Thoracic aorta (tissue), 2 donors: ENCODE results near the gene CAPN7. TPM values are rescaled to one million over a fixed set of nuclear protein-coding genes. Genes with fewer than 3 reads are reported as not detected.

Experiments
- ATAC-seq: fragments of 150-250 bp; one replicate; pipeline ENCODE4 v1.8.0; 2017; ENCODE audit warnings: low read depth; ENCODE audit not compliant: insufficient number of reproducible peaks, low FRiP score
- DNase-seq: peaks from one replicate; pipeline ENCODE4 v3.0.0-alpha.2; 2020; ENCODE audit warnings: low spot score
- H3K27ac ChIP-seq, 2 donors: fragments of 200-600 bp; sonication (generic); 1 replicate in 1 of 2; 2 replicates in 1 of 2; pipeline ENCODE4 v1.5.1; 2016; ENCODE audit warnings: mild to moderate bottlenecking in 2 of 2, moderate library complexity in 2 of 2
- H3K27me3 ChIP-seq: fragments of 200-600 bp; sonication (generic); replicated peaks from 2 replicates; pipeline ENCODE4 v1.6.0; 2016; ENCODE audit warnings: mild to moderate bottlenecking; ENCODE audit not compliant: insufficient read depth
- H3K36me3 ChIP-seq: fragments of 200-600 bp; sonication (generic); one replicate; pipeline ENCODE4 v1.5.1; 2016
- H3K4me1 ChIP-seq, 2 donors: fragments of 200-600 bp; sonication (generic); 1 replicate in 1 of 2; 2 replicates in 1 of 2; pipeline versions ENCODE4 v1.5.1 to v1.6.0; 2016; ENCODE audit warnings: low read depth in 2 of 2, mild to moderate bottlenecking in 1 of 2; ENCODE audit not compliant: control insufficient read depth in 1 of 2
- H3K4me3 ChIP-seq: fragments of 200-600 bp; sonication (generic); 2 replicates; pipeline ENCODE4 v1.5.1; 2016; ENCODE audit warnings: mild to moderate bottlenecking
- H3K9me3 ChIP-seq: fragments of 200-600 bp; sonication (generic); 2 replicates; pipeline ENCODE4 v1.5.1; 2016
- total RNA-seq, 2 donors: library from RNA; depleted of rRNA; stranded (reverse); fragments of >200 nt; gene quantifications; one replicate each; pipeline versions ENCODE4 v1.1.0 to v1.2.3, GENCODE V29; 2016
- TF ChIP-seq, protein P1 (sequence below): fragments of 200-600 bp; sonication (generic); IDR thresholded peaks from one replicate; pipeline ENCODE4 v1.5.1; 2019; ENCODE audit warnings: antibody characterized with exemption

The CAPN7 gene
- total RNA-seq, 2 donors from 2014 or later: 40.1 to 73.8 TPM

DNA sequence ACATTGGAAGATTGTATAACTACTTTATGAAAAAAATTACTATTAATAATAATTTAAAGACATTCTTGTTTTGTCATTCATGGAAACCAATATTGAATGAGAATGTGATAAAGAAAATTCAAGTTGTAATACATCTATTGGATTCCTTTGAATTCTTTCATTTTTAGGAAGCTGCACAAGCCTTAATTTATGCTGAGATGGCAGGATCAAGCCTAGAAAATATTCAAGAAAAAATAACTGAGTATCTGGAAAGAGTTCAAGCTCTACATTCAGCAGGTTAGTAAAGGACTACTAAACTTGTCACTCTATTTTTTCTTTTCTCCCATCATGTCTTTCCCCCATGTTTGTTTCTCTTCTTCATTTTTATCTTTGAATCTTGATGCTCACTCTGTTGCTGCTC, 5.9 kb downstream of the CAPN7 start:
- H3K36me3 ChIP-seq: peaks cover 22% of the 10 kb centered on the region

DNA sequence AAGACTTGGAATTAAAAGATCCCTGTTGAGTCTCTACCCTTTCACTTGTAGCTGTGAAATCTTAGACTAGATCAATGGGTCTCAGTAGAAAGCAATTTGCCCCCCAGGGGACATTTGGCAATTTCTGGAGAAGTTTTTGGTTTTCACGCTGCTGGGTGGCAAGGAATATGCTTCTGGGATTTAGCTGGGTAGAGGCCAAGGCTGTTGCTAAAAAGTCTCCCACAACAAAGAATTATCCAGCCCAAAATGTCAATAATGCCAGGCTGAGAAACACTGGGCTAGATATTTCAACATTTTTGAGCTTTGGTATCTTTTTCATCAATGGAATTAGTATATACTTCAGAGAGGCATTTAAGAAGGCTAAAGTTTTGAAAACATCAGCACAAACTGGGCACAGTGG, 8.7 kb downstream of the CAPN7 start:
- TF ChIP-seq, protein P1, sequence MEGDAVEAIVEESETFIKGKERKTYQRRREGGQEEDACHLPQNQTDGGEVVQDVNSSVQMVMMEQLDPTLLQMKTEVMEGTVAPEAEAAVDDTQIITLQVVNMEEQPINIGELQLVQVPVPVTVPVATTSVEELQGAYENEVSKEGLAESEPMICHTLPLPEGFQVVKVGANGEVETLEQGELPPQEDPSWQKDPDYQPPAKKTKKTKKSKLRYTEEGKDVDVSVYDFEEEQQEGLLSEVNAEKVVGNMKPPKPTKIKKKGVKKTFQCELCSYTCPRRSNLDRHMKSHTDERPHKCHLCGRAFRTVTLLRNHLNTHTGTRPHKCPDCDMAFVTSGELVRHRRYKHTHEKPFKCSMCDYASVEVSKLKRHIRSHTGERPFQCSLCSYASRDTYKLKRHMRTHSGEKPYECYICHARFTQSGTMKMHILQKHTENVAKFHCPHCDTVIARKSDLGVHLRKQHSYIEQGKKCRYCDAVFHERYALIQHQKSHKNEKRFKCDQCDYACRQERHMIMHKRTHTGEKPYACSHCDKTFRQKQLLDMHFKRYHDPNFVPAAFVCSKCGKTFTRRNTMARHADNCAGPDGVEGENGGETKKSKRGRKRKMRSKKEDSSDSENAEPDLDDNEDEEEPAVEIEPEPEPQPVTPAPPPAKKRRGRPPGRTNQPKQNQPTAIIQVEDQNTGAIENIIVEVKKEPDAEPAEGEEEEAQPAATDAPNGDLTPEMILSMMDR: no peak
- H3K36me3 ChIP-seq: peaks cover 36% of the 10 kb centered on the region
- DNase-seq (no peak), ATAC-seq (no peak)
- no peaks in the 10 kb centered on the region for H3K9me3 ChIP-seq
- H3K27ac ChIP-seq: no peak overlapping the region
- H3K27me3 ChIP-seq: no peaks in the 10 kb centered on the region
- H3K4me1 ChIP-seq: peaks cover 6 to 19% of the 10 kb centered on the region in 2 donors
- no peak overlapping the region for H3K4me3 ChIP-seq

More for the DNA sequence above, 5.9 kb downstream of the CAPN7 start:
- TF ChIP-seq, protein P1: no peak
- no peak overlapping the region for H3K27ac ChIP-seq
- DNase-seq (no peak), ATAC-seq (no peak)
- H3K27me3 ChIP-seq: no peaks in the 10 kb centered on the region
- H3K4me1 ChIP-seq: peaks cover 20 to 39% of the 10 kb centered on the region in 2 donors
- H3K4me3 ChIP-seq: no peak overlapping the region
- H3K9me3 ChIP-seq: no peaks in the 10 kb centered on the region

DNA sequence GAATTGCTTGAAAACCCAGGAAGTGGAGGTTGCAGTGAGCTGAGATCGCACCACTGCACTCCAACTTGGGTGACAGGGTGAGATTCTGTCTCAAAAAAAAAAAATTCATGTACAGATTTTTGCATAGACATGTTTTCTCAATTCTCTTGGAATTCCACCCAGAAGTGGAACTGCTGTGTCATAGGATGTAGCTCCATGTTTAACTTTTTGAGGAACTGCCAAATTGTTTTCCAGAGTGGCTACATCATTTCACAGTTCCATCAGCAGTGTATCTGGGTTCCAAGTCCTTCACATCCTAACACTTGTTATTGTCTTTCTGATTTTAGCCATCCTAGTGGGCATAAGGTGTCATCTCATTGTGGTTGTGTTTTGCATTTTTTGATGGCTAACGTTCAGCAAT, 9.9 kb downstream of the CAPN7 start:
- Histone ChIP-seq H3K27ac (no peak overlapping the region), H3K36me3 (peaks cover 42% of the 10 kb centered on the region), H3K4me3 (no peak overlapping the region), H3K4me1 (peaks cover 3 to 10% of the 10 kb centered on the region in 2 donors), H3K27me3 (no peaks in the 10 kb centered on the region), H3K9me3 (no peaks in the 10 kb centered on the region)
- ATAC-seq (no peak), DNase-seq (no peak)
- TF ChIP-seq, protein P1: no peak

DNA sequence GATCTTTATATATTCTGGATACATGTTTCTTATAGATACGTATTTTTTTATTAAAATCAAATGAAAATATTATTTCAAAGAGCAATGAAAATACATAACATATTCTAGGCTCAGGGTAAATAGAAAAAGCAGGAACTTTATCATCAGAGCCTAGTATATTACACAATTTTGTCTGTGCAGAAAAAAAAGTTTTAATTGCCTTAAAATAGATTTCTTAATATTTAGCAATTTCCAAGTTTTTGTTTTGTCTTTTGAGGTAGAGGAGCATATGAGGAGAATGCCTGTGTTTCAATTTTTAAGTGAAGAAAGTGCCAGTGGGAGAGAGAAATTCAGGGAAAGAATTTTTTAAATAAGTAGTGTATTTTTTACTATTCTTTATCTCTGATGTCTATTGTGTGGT, 10.5 kb downstream of the CAPN7 start:
- Histone ChIP-seq H3K4me3 (no peak overlapping the region), H3K4me1 (peaks cover 1 to 10% of the 10 kb centered on the region in 2 donors), H3K9me3 (no peaks in the 10 kb centered on the region), H3K27me3 (no peaks in the 10 kb centered on the region), H3K36me3 (peaks cover 46% of the 10 kb centered on the region), H3K27ac (no peak overlapping the region)
- TF ChIP-seq, protein P1: no peak
- DNase-seq (no peak), ATAC-seq (no peak)

DNA sequence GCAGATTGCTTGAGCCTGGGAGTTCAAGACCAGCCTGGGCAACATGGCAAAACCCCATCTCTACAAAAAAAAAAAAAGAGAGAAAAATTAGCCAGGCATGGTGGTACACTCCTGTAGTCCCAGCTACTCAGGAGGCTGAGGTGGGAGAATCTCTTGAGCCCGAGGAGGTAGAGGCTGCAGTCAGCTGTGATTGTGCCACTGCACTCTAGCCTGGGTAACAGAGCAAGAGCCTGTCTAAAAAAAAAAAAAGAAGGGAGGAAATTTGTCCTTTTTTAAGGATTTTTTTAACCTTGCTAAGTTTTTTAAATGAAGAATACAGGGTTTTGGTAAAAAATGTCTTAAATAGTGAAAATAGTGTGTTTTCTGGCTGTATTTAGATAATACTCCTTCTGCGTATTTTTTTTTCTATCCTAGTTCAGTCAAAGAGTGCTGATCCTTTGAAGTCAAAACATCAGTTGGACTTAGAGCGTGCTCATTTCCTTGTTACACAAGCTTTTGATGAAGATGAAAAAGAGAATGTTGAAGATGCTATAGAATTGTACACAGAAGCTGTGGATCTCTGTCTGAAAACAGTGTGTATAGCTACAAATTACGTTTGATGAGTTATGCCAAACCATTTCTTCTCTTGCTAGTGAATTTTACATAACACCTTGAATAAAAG, 11.1 kb downstream of the CAPN7 start:
- no peak for ATAC-seq
- H3K36me3 ChIP-seq: peaks cover 47% of the 10 kb centered on the region
- TF ChIP-seq, protein P1: no peak

More for the DNA sequence above, 11.1 kb downstream of the CAPN7 start:
- no peaks in the 10 kb centered on the region for H3K27me3 ChIP-seq
- H3K4me1 ChIP-seq: peaks cover 0 to 10% of the 10 kb centered on the region in 2 donors
- DNase-seq: no peak
- H3K9me3 ChIP-seq: no peaks in the 10 kb centered on the region
- no peak overlapping the region for H3K4me3 ChIP-seq
- no peak overlapping the region for H3K27ac ChIP-seq
